HEK293 (cell line): ENCODE measurements around the gene MGMT.

ENCODE experiments used
- CTCF ChIA-PET: fragments of 350-600 bp; formaldehyde crosslinking; extraction: SDS; loops from one replicate; lab custom pipeline; 2021; ENCODE audit warnings: antibody characterized with exemption; lab: Yijun Ruan, JAX
- POLR2A ChIA-PET: fragments of 300-600 bp; formaldehyde crosslinking; extraction: SDS; loops from one replicate; lab custom pipeline; 2020; ENCODE audit warnings: antibody characterized with exemption, inconsistent platforms; lab: Yijun Ruan, JAX
- H3K27ac ChIP-seq: fragments of 200-500 bp; sonication (Bioruptor generic); 2 replicates; pipeline ENCODE4 v1.5.1; 2014; ENCODE audit warnings: low read depth, low read length, control low read depth, inconsistent platforms; ENCODE audit errors: extremely low read depth
- H3K36me3 ChIP-seq, 2 experiments: fragments of 200-500 bp in 1 of 2; sonication (Bioruptor generic) in 1 of 2; 1 replicate in 1 of 2; 2 replicates in 1 of 2; pipeline ENCODE4 v1.5.1; 2014 to 2017; ENCODE audit warnings: inconsistent platforms in 2 of 2, low read length in 2 of 2; ENCODE audit not compliant: control insufficient read depth in 2 of 2, insufficient read depth in 1 of 2
- H3K4me1 ChIP-seq: fragments of 200-500 bp; sonication (Bioruptor generic); 2 replicates; pipeline ENCODE4 v1.5.1; 2014; ENCODE audit warnings: mild to moderate bottlenecking, low read length, inconsistent platforms; ENCODE audit not compliant: control insufficient read depth, insufficient read depth
- H3K4me3 ChIP-seq: 2 replicates; pipeline ENCODE4 v1.5.1; 2011; ENCODE audit warnings: low read depth, mild to moderate bottlenecking, control low read depth, low read length, moderate library complexity
- H3K9me3 ChIP-seq: fragments of 200-500 bp; sonication (Bioruptor generic); 2 replicates; pipeline ENCODE4 v1.5.1; 2014; ENCODE audit warnings: low read depth, low read length, inconsistent platforms; ENCODE audit not compliant: control insufficient read depth, insufficient read depth
- FEZF1 ChIP-seq: fragments of 450-650 bp; formaldehyde crosslinking; IDR thresholded peaks from 2 replicates; pipeline ENCODE4 v1.5.1; 2016; ENCODE audit warnings: missing biosample characterization, missing genetic modification characterization
- HOXA7 ChIP-seq: sonication (generic); formaldehyde crosslinking; IDR thresholded peaks from 2 replicates; pipeline ENCODE4 v1.8.1; 2022; ENCODE audit warnings: missing genetic modification reagents, borderline replicate concordance
- KLF1 ChIP-seq: fragments of 450-650 bp; formaldehyde crosslinking; IDR thresholded peaks from 2 replicates; pipeline ENCODE4 v1.5.1; 2016; ENCODE audit warnings: missing biosample characterization, missing genetic modification characterization
- MEIS1 ChIP-seq: sonication (generic); formaldehyde crosslinking; IDR thresholded peaks from 2 replicates; pipeline ENCODE4 v1.8.1; 2022; ENCODE audit warnings: missing genetic modification reagents, mild to moderate bottlenecking, borderline replicate concordance
- SALL2 ChIP-seq: fragments of 450-650 bp; formaldehyde crosslinking; IDR thresholded peaks from 2 replicates; pipeline ENCODE4 v1.5.0; 2017; ENCODE audit warnings: missing biosample characterization, mild to moderate bottlenecking, missing genetic modification characterization, borderline replicate concordance
- SCRT2 ChIP-seq: fragments of 450-650 bp; formaldehyde crosslinking; IDR thresholded peaks from 2 replicates; pipeline ENCODE4 v1.5.1; 2016; ENCODE audit warnings: missing biosample characterization, missing genetic modification characterization
- ZFP41 ChIP-seq: fragments of 450-650 bp; formaldehyde crosslinking; IDR thresholded peaks from 2 replicates; pipeline ENCODE4 v1.5.1; 2016; ENCODE audit warnings: missing biosample characterization, missing genetic modification characterization, borderline replicate concordance
- ZIC2 ChIP-seq: fragments of 450-650 bp; formaldehyde crosslinking; IDR thresholded peaks from 2 replicates; pipeline ENCODE4 v1.5.1; 2016; ENCODE audit warnings: missing biosample characterization, missing genetic modification characterization
- ZNF112 ChIP-seq: fragments of 450-650 bp; formaldehyde crosslinking; IDR thresholded peaks from 2 replicates; pipeline ENCODE4 v1.5.0; 2017; ENCODE audit warnings: missing biosample characterization, missing genetic modification characterization
- ZNF133 ChIP-seq: fragments of 450-650 bp; formaldehyde crosslinking; IDR thresholded peaks from 2 replicates; pipeline ENCODE4 v1.5.1; 2016; ENCODE audit warnings: missing biosample characterization, missing genetic modification characterization
- ZNF138 ChIP-seq: fragments of 450-650 bp; formaldehyde crosslinking; IDR thresholded peaks from 2 replicates; pipeline ENCODE4 v1.5.1; 2016; ENCODE audit warnings: missing biosample characterization, missing genetic modification characterization, borderline replicate concordance
- ZNF148 ChIP-seq: fragments of 450-650 bp; formaldehyde crosslinking; IDR thresholded peaks from 2 replicates; pipeline ENCODE4 v1.5.0; 2017; ENCODE audit warnings: missing biosample characterization, missing genetic modification characterization, borderline replicate concordance
- ZNF157 ChIP-seq: fragments of 450-650 bp; formaldehyde crosslinking; IDR thresholded peaks from 2 replicates; pipeline ENCODE4 v1.5.1; 2016; ENCODE audit warnings: missing biosample characterization, missing genetic modification characterization
- ZNF514 ChIP-seq: fragments of 450-650 bp; formaldehyde crosslinking; IDR thresholded peaks from 2 replicates; pipeline ENCODE4 v1.5.1; 2016; ENCODE audit warnings: missing biosample characterization, missing genetic modification characterization
- ZNF600 ChIP-seq: fragments of 450-650 bp; formaldehyde crosslinking; IDR thresholded peaks from 2 replicates; pipeline ENCODE4 v1.5.1; 2016; ENCODE audit warnings: missing biosample characterization, missing genetic modification characterization
- ZNF610 ChIP-seq: fragments of 450-650 bp; formaldehyde crosslinking; IDR thresholded peaks from 2 replicates; pipeline ENCODE4 v1.5.1; 2016; ENCODE audit warnings: missing biosample characterization, missing genetic modification characterization, borderline replicate concordance
- ZNF664 ChIP-seq: fragments of 450-650 bp; formaldehyde crosslinking; IDR thresholded peaks from 2 replicates; pipeline ENCODE4 v1.5.1; 2016; ENCODE audit warnings: missing biosample characterization, missing genetic modification characterization
- ZNF76 ChIP-seq: fragments of 450-650 bp; formaldehyde crosslinking; IDR thresholded peaks from 2 replicates; pipeline ENCODE4; 2016; ENCODE audit warnings: low read depth, missing biosample characterization, missing genetic modification characterization, borderline replicate concordance
- ZNF777 ChIP-seq: fragments of 450-650 bp; formaldehyde crosslinking; IDR thresholded peaks from 2 replicates; pipeline ENCODE4 v1.5.1; 2017; ENCODE audit warnings: missing biosample characterization, missing genetic modification characterization, borderline replicate concordance
- ZSCAN23 ChIP-seq: fragments of 450-650 bp; formaldehyde crosslinking; IDR thresholded peaks from 2 replicates; pipeline ENCODE4 v1.5.1; 2016; ENCODE audit warnings: missing biosample characterization, missing genetic modification characterization
- TF ChIP-seq, protein P1 (sequence below): fragments of 450-650 bp; formaldehyde crosslinking; IDR thresholded peaks from 2 replicates; pipeline ENCODE4 v1.5.1; 2016; ENCODE audit warnings: missing biosample characterization, missing genetic modification characterization, borderline replicate concordance
- TF ChIP-seq, protein P2 (sequence below): fragments of 450-650 bp; formaldehyde crosslinking; IDR thresholded peaks from 2 replicates; pipeline ENCODE4 v1.5.1; 2016; ENCODE audit warnings: missing biosample characterization, missing genetic modification characterization, borderline replicate concordance
- TF ChIP-seq, protein P3 (sequence below): fragments of 450-650 bp; formaldehyde crosslinking; IDR thresholded peaks from 2 replicates; pipeline ENCODE4 v1.5.1; 2017; ENCODE audit warnings: missing biosample characterization, missing genetic modification characterization

The MGMT gene

GRCh38 chr10:129702605-129703004 is 235.6 kb downstream of the MGMT start (continued):
- TF ChIP-seq, protein P1, sequence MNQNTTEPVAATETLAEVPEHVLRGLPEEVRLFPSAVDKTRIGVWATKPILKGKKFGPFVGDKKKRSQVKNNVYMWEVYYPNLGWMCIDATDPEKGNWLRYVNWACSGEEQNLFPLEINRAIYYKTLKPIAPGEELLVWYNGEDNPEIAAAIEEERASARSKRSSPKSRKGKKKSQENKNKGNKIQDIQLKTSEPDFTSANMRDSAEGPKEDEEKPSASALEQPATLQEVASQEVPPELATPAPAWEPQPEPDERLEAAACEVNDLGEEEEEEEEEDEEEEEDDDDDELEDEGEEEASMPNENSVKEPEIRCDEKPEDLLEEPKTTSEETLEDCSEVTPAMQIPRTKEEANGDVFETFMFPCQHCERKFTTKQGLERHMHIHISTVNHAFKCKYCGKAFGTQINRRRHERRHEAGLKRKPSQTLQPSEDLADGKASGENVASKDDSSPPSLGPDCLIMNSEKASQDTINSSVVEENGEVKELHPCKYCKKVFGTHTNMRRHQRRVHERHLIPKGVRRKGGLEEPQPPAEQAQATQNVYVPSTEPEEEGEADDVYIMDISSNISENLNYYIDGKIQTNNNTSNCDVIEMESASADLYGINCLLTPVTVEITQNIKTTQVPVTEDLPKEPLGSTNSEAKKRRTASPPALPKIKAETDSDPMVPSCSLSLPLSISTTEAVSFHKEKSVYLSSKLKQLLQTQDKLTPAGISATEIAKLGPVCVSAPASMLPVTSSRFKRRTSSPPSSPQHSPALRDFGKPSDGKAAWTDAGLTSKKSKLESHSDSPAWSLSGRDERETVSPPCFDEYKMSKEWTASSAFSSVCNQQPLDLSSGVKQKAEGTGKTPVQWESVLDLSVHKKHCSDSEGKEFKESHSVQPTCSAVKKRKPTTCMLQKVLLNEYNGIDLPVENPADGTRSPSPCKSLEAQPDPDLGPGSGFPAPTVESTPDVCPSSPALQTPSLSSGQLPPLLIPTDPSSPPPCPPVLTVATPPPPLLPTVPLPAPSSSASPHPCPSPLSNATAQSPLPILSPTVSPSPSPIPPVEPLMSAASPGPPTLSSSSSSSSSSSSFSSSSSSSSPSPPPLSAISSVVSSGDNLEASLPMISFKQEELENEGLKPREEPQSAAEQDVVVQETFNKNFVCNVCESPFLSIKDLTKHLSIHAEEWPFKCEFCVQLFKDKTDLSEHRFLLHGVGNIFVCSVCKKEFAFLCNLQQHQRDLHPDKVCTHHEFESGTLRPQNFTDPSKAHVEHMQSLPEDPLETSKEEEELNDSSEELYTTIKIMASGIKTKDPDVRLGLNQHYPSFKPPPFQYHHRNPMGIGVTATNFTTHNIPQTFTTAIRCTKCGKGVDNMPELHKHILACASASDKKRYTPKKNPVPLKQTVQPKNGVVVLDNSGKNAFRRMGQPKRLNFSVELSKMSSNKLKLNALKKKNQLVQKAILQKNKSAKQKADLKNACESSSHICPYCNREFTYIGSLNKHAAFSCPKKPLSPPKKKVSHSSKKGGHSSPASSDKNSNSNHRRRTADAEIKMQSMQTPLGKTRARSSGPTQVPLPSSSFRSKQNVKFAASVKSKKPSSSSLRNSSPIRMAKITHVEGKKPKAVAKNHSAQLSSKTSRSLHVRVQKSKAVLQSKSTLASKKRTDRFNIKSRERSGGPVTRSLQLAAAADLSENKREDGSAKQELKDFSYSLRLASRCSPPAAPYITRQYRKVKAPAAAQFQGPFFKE (tag by site-specific recombination) = no peak
- TF ChIP-seq, protein P2, sequence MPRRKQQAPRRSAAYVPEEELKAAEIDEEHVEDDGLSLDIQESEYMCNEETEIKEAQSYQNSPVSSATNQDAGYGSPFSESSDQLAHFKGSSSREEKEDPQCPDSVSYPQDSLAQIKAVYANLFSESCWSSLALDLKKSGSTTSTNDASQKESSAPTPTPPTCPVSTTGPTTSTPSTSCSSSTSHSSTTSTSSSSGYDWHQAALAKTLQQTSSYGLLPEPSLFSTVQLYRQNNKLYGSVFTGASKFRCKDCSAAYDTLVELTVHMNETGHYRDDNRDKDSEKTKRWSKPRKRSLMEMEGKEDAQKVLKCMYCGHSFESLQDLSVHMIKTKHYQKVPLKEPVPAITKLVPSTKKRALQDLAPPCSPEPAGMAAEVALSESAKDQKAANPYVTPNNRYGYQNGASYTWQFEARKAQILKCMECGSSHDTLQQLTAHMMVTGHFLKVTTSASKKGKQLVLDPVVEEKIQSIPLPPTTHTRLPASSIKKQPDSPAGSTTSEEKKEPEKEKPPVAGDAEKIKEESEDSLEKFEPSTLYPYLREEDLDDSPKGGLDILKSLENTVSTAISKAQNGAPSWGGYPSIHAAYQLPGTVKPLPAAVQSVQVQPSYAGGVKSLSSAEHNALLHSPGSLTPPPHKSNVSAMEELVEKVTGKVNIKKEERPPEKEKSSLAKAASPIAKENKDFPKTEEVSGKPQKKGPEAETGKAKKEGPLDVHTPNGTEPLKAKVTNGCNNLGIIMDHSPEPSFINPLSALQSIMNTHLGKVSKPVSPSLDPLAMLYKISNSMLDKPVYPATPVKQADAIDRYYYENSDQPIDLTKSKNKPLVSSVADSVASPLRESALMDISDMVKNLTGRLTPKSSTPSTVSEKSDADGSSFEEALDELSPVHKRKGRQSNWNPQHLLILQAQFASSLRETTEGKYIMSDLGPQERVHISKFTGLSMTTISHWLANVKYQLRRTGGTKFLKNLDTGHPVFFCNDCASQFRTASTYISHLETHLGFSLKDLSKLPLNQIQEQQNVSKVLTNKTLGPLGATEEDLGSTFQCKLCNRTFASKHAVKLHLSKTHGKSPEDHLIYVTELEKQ (tag by site-specific recombination) = no peak
- no peak for TF ChIP-seq ZNF133 (tag by site-specific recombination)
- TF ChIP-seq, protein P3, sequence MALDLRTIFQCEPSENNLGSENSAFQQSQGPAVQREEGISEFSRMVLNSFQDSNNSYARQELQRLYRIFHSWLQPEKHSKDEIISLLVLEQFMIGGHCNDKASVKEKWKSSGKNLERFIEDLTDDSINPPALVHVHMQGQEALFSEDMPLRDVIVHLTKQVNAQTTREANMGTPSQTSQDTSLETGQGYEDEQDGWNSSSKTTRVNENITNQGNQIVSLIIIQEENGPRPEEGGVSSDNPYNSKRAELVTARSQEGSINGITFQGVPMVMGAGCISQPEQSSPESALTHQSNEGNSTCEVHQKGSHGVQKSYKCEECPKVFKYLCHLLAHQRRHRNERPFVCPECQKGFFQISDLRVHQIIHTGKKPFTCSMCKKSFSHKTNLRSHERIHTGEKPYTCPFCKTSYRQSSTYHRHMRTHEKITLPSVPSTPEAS (tag by site-specific recombination) = no peak
- no peak for TF ChIP-seq ZNF600
- no peak for TF ChIP-seq ZNF610 (tag by site-specific recombination)
- no peak for TF ChIP-seq ZFP41 (tag by site-specific recombination)

GRCh38 chr10:129703287-129704137 is 236.5 kb downstream of the MGMT start:
- Histone ChIP-seq H3K4me3 (no peak overlapping the region), H3K9me3 (no peaks in the 10 kb centered on the region), H3K36me3 (no peaks in the 10 kb centered on the region), H3K4me1 (peaks cover 5% of the 10 kb centered on the region), H3K27ac (no peak overlapping the region)
- POLR2A ChIA-PET = no interaction called here
- CTCF ChIA-PET = interaction anchor here (0.6 kb wide), 1 partner anchor 268 kb away, joined by 3 read pairs; no protein-coding TSS in a partner anchor
- no peak for TF ChIP-seq ZNF112 (tag by site-specific recombination)
- no peak for TF ChIP-seq ZSCAN23 (tag by site-specific recombination)
- TF ChIP-seq ZNF514 (tag by site-specific recombination) = no peak
- TF ChIP-seq ZNF157 (tag by site-specific recombination) = no peak
- no peak for TF ChIP-seq SALL2
- no peak for TF ChIP-seq KLF1 (tag by site-specific recombination)
- no peak for TF ChIP-seq ZIC2
- TF ChIP-seq HOXA7 (CRISPR knock-in tag) = no peak
- TF ChIP-seq MEIS1 = no peak
- no peak for TF ChIP-seq SCRT2
- TF ChIP-seq FEZF1 (tag by site-specific recombination) = no peak
- TF ChIP-seq ZNF138 (tag by site-specific recombination) = no peak
- no peak for TF ChIP-seq ZNF777 (tag by site-specific recombination)
- no peak for TF ChIP-seq ZNF664 (tag by site-specific recombination)
- no peak for TF ChIP-seq ZNF76 (tag by site-specific recombination)
- TF ChIP-seq ZNF148 (tag by site-specific recombination) = no peak
